ENCODE measurements around the gene SKAP1.

DNA sequence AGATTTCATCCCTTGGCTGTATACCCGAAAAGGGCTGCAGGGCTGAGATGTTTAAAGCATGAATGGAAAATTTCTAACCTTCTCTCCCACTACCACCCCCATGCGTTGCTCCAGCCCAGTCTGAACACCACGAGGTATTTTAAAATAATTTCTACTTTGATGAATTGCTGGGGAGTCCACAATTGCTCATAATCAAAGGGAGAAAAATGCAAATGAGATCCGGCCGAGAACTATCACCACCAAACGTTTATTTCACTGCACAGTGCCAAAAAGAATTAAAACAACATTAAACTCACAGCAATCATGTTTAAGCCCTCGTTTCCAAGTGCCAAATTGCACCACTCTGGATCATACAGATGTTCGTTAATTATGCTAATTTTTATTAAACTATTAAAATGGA lies 285.8 kb downstream of the SKAP1 start:
- TF ChIP-seq, protein P1, sequence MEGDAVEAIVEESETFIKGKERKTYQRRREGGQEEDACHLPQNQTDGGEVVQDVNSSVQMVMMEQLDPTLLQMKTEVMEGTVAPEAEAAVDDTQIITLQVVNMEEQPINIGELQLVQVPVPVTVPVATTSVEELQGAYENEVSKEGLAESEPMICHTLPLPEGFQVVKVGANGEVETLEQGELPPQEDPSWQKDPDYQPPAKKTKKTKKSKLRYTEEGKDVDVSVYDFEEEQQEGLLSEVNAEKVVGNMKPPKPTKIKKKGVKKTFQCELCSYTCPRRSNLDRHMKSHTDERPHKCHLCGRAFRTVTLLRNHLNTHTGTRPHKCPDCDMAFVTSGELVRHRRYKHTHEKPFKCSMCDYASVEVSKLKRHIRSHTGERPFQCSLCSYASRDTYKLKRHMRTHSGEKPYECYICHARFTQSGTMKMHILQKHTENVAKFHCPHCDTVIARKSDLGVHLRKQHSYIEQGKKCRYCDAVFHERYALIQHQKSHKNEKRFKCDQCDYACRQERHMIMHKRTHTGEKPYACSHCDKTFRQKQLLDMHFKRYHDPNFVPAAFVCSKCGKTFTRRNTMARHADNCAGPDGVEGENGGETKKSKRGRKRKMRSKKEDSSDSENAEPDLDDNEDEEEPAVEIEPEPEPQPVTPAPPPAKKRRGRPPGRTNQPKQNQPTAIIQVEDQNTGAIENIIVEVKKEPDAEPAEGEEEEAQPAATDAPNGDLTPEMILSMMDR (IDR thresholded peaks at IDR 0.05) = no peak
- TF ChIP-seq POLR2A (IDR thresholded peaks at IDR 0.05) = no peak
- no peak for TF ChIP-seq POLR2AphosphoS5 (IDR thresholded peaks at IDR 0.05)
- TF ChIP-seq EP300 (IDR thresholded peaks at IDR 0.05; ENCODE audit: low read depth) = no peak
